ENCODE results near the gene PIM3. TPM values are rescaled to one million over a fixed set of nuclear protein-coding genes. Genes with fewer than 3 reads are reported as not detected.
"Not testable (repeated sequence)": the region's sequence is repeated elsewhere in the genome, so short reads cannot be mapped to it uniquely, and the experiment has no call there.

Gene PIM3
- total RNA-seq, 2 experiments from 2014 or later, result 224 to 230 TPM

- ATAC-seq (ENCODE audit: poor library complexity), result peak; percentile 94
- intact Hi-C loops (cut with DNase I, micrococcal nuclease), result loop anchor here (2.0 to 10.0 kb wide), 2 partner anchors 19 to 51 kb away; no protein-coding TSS in a partner anchor
- CTCF ChIA-PET, result interaction anchor here (0.6 to 1.6 kb wide), 6 partner anchors 10 to 53 kb away, joined by 3 to 8 read pairs (median 4); no protein-coding TSS in a partner anchor
Measured at GRCh38 chr22:49983148-49984042, 22.8 kb downstream of the PIM3 start.

GRCh38 chr22:49986325-49986724 is 25.8 kb downstream of the PIM3 start:
- no peak for DNase-seq
- Histone ChIP-seq H3K4me1 (ENCODE audit: insufficient read depth, low read length) (peaks cover 15% of the 10 kb centered on the region), H3K36me3 (ENCODE audit: insufficient read depth, low read length) (no peaks in the 10 kb centered on the region), H3K27ac (ENCODE audit: low read depth in 1 of 2, low read length in 2 of 2) (no peak overlapping the region), H3K4me3 (ENCODE audit: low read length) (no peak overlapping the region), H3K9me3 (ENCODE audit: control insufficient read depth in 1 of 2, insufficient read depth in 1 of 2, low read length in 2 of 2) (peaks cover 15 to 19% of the 10 kb centered on the region in 2 experiments), H3K27me3 (ENCODE audit: control insufficient read depth in 1 of 2, insufficient read depth in 2 of 2, low read length in 2 of 2) (peaks cover 13 to 15% of the 10 kb centered on the region in 2 experiments)
- Mint-ChIP-seq H3K36me3 (ENCODE audit: low read depth) (peaks cover 4% of the 10 kb centered on the region), H3K9me3 (peaks cover 11% of the 10 kb centered on the region), H3K27me3 (peaks cover 32% of the 10 kb centered on the region), H3K27ac (no peak overlapping the region), H3K4me1 (ENCODE audit: low read depth) (peaks cover 6% of the 10 kb centered on the region), H3K4me3 (no peak overlapping the region)
- ChIA-PET POLR2A (no interaction called here), CTCF (interaction anchor here (2.3 kb wide), 1 partner anchor 56 kb away, joined by 8 read pairs; no protein-coding TSS in a partner anchor)
- no peak for TF ChIP-seq CTCF (IDR thresholded peaks at IDR 0.05)
- ATAC-seq (ENCODE audit: poor library complexity), result no peak
- intact Hi-C loops (cut with DNase I, micrococcal nuclease), result loop anchor here in 1 of 2 experiments (10.0 kb wide), 1 partner anchor 48 kb away; no protein-coding TSS in a partner anchor

More at GRCh38 chr22:49983148-49984042, 22.8 kb downstream of the PIM3 start:
- Histone ChIP-seq H3K4me1 (ENCODE audit: insufficient read depth, low read length) (peaks cover 15% of the 10 kb centered on the region), H3K27me3 (ENCODE audit: control insufficient read depth in 1 of 2, insufficient read depth in 2 of 2, low read length in 2 of 2) (peaks cover 13 to 15% of the 10 kb centered on the region in 2 experiments), H3K4me3 (ENCODE audit: low read length) (peak overlapping the region; percentile 12), H3K27ac (ENCODE audit: low read depth in 1 of 2, low read length in 2 of 2) (no peak overlapping the region), H3K36me3 (ENCODE audit: insufficient read depth, low read length) (no peaks in the 10 kb centered on the region), H3K9me3 (ENCODE audit: control insufficient read depth in 1 of 2, insufficient read depth in 1 of 2, low read length in 2 of 2) (peaks cover 5 to 15% of the 10 kb centered on the region in 2 experiments)
- Mint-ChIP-seq H3K36me3 (ENCODE audit: low read depth) (peaks cover 8% of the 10 kb centered on the region), H3K27ac (no peak overlapping the region), H3K4me3 (no peak overlapping the region), H3K4me1 (ENCODE audit: low read depth) (peaks cover 11% of the 10 kb centered on the region), H3K27me3 (peaks cover 41% of the 10 kb centered on the region), H3K9me3 (peaks cover 5% of the 10 kb centered on the region)
- peak; percentile 57 for TF ChIP-seq CTCF (IDR thresholded peaks at IDR 0.05)
- DNase-seq, result peak in 6 of 14 experiments; percentile 39 to 79 (median 60)
- POLR2A ChIA-PET, result interaction anchor here (1.2 to 1.6 kb wide), 2 partner anchors 23 to 50 kb away, joined by 4 to 5 read pairs; partner anchors contain the start of gene PIM3

GRCh38 chr22:49989826-49990225 is 29.3 kb downstream of the PIM3 start:
- H3K27ac ChIP-seq (ENCODE audit: low read depth in 1 of 2, low read length in 2 of 2); H3K27me3 ChIP-seq (ENCODE audit: control insufficient read depth in 1 of 2, insufficient read depth in 2 of 2, low read length in 2 of 2); H3K36me3 ChIP-seq (ENCODE audit: insufficient read depth, low read length); H3K4me1 Mint-ChIP-seq (ENCODE audit: low read depth); H3K4me3 ChIP-seq (ENCODE audit: low read length); H3K36me3 Mint-ChIP-seq (ENCODE audit: low read depth); POLR2A ChIA-PET; CTCF ChIA-PET; H3K4me3 Mint-ChIP-seq; DNase-seq; H3K27ac Mint-ChIP-seq; ATAC-seq (ENCODE audit: poor library complexity); H3K4me1 ChIP-seq (ENCODE audit: insufficient read depth, low read length): not testable (repeated sequence)
- intact Hi-C loops (cut with DNase I, micrococcal nuclease), result loop anchor here (5.0 to 10.0 kb wide), 2 partner anchors 42 to 45 kb away; no protein-coding TSS in a partner anchor
- Mint-ChIP-seq H3K27me3 (peaks cover 24% of the 10 kb centered on the region), H3K9me3 (peaks cover 11% of the 10 kb centered on the region)
- H3K9me3 ChIP-seq (ENCODE audit: control insufficient read depth in 1 of 2, insufficient read depth in 1 of 2, low read length in 2 of 2), result peaks cover 15 to 18% of the 10 kb centered on the region in 2 experiments
